Immature natural killer cell (primary cell): ENCODE data around the gene PHF1. TPM values are rescaled to one million over a fixed set of nuclear protein-coding genes. Genes with fewer than 3 reads are reported as not detected.
"Not testable (repeated sequence)": the region's sequence is repeated elsewhere in the genome, so short reads cannot be mapped to it uniquely, and the experiment has no call there.

ENCODE experiments used
- DNase-seq, 3 donors: peaks; one replicate each; pipeline ENCODE4 v3.0.0; 2022; ENCODE audit warnings: mixed read lengths in 1 of 3
- H3K27ac Mint-ChIP-seq, 6 donors: one replicate each; pipeline ENCODE4 v1.8.0; 2020; ENCODE audit warnings: mixed read lengths in 6 of 6, mild to moderate bottlenecking in 5 of 6, inconsistent platforms in 4 of 6, moderate library complexity in 3 of 6
- H3K27me3 Mint-ChIP-seq, 3 donors: one replicate each; pipeline ENCODE4 v1.8.0; 2020 to 2021; ENCODE audit warnings: low read depth in 3 of 3, mild to moderate bottlenecking in 3 of 3, mixed read lengths in 3 of 3, moderate library complexity in 3 of 3, inconsistent platforms in 1 of 3
- H3K36me3 Mint-ChIP-seq, 3 donors: one replicate each; pipeline ENCODE4 v1.8.0; 2020; ENCODE audit warnings: mixed read lengths in 3 of 3, inconsistent platforms in 2 of 3, mild to moderate bottlenecking in 2 of 3
- H3K4me1 Mint-ChIP-seq, 2 donors: one replicate each; pipeline ENCODE4 v1.8.0; 2020; ENCODE audit warnings: inconsistent platforms in 2 of 2, mild to moderate bottlenecking in 2 of 2, mixed read lengths in 2 of 2, moderate library complexity in 1 of 2
- H3K4me3 Mint-ChIP-seq, 5 donors: one replicate each; pipeline ENCODE4 v1.8.0; 2020; ENCODE audit warnings: mild to moderate bottlenecking in 5 of 5, mixed read lengths in 5 of 5, inconsistent platforms in 3 of 5, moderate library complexity in 3 of 5
- H3K9me3 Mint-ChIP-seq, 6 donors: one replicate each; pipeline ENCODE4 v1.8.0; 2020; ENCODE audit warnings: mild to moderate bottlenecking in 6 of 6, mixed read lengths in 6 of 6, inconsistent platforms in 4 of 6, moderate library complexity in 3 of 6
- polyA plus RNA-seq, 3 donors: library from polyadenylated mRNA; unstranded; fragments of 300-500 nt; fragmentation: Illumina TruSeq; gene quantifications; one replicate each; pipeline ENCODE4 v1.2.3, GENCODE V29; 2021

PHF1 gene
- polyA plus RNA-seq: 10 to 100 TPM; 22.7 to 36.5 (median 29.8) TPM

DNA sequence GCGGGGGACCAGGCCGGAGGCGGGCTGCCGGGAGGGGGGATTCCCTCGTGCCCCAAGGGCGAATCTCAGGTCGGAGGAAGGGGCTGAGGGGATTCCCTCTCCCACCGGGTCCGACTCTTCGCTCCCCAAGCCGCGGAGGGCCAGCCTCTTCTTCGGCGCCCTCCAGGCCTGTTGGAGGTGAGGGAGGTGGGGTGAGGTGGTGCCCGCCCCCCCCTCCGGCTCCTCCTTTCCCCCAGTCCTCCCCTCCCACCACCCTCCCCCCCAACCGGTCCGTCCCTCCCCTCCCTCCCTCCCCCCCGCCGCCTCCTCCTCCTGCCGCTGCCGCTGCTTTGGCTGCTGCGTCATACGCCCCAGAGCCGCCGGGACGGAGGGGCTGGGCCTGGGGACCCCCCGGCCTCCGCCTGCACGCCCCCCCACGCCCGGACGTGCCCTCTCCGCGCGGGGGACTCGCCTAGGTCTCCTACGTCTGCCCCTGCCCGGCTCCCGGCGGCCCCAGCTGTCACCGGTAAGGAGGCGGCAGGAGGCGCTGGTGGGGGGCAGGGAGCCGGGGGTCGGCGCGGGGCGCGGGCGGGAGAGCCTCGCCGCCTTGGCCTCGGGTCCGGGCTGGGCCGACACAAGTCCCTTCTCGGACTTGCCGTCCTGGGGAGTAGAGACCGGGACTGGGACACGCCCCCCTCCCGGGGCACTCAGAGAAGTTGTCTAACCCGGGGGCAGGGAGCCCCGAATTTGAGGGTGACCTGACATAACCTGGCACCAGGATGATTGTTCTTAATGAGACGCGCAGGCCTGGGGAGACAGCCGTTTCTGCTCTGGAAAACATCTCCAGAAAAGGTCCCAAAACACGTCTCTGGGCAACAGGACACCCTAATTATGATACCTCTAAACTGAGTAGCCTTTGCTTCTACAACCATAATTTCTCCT is at the start of gene PHF1:
TSS of gene PHF1 (plus strand) at position 304 of the 921 bp plus-strand sequence. CDS start 1,250 bp downstream, outside the sequence.
- H3K36me3 Mint-ChIP-seq: peaks cover 0 to 27% (median 3%) of the 10 kb centered on the region in 3 donors
- peak within 1 kb of the TSS; percentile 85 to 95 (median 91) for H3K4me3 Mint-ChIP-seq
- H3K27ac Mint-ChIP-seq: peak within 1 kb of the TSS; percentile 97 to 99 (median 98)
- H3K4me1 Mint-ChIP-seq: peaks cover 43 to 53% of the 10 kb centered on the region in 2 donors
- peak in 2 of 3 donors; percentile 92 to 94 for DNase-seq
- peaks cover 7 to 22% (median 12%) of the 10 kb centered on the region in 3 donors for H3K27me3 Mint-ChIP-seq
- H3K9me3 Mint-ChIP-seq: no peaks in the 10 kb centered on the region

DNA sequence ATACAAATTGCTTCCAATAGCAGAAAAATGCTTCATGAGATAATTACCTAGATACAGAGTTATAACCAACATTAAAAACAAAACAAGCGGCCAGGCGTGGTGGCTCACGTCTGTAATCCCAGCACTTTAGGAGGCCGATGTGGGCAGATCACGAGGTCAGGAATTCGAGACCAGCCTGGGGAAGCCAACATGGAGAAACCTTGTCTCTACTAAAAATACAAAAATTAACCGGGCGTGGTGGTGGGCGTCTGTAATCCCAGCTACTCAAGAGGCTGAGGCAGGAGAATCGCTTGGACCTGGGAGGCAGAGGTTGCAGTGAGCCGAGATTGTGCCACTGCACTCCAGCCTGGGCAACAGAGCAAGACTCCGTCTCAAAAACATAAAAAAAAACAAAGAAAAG is 47.3 kb upstream of the PHF1 start:
- not testable (repeated sequence) for H3K4me3 Mint-ChIP-seq, DNase-seq, H3K4me1 Mint-ChIP-seq, H3K27ac Mint-ChIP-seq, H3K9me3 Mint-ChIP-seq, H3K36me3 Mint-ChIP-seq, H3K27me3 Mint-ChIP-seq

DNA sequence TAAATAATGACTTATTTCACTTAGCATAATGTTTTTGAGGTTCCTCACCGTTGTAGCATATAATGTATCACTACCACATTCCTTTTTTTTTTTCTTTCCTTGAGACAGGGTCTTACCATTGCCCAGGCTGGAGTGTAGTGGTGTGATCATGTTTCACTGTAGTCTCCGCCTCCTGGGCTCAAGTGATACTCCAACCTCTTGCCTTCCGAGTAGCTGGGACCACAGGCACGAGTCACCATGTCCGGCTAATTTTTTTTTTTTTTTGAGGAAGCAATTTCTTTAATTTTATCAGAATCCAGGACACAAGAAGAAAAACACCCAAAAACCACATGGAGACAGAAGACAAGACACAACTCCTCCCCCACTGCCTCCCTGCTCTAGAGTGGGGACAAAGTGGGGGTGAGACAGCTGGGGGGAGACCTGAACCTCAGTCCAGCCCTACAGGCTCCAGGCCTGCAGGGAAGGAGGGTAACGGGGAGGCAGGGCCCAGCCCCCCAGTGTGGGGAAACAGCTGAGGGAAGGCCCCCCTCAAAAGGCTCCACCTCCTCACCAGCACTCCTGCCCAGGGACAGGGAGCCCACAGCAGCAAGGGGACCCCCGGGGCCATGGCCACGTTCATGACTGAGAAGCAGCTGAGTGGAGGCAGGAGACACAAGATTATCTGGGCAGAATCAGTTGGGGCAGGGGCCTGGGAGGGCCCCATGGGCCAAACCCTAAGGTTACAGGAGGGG is 46.2 kb upstream of the PHF1 start:
- not testable (repeated sequence) for H3K27ac Mint-ChIP-seq, DNase-seq, H3K9me3 Mint-ChIP-seq, H3K4me3 Mint-ChIP-seq, H3K4me1 Mint-ChIP-seq, H3K27me3 Mint-ChIP-seq, H3K36me3 Mint-ChIP-seq

DNA sequence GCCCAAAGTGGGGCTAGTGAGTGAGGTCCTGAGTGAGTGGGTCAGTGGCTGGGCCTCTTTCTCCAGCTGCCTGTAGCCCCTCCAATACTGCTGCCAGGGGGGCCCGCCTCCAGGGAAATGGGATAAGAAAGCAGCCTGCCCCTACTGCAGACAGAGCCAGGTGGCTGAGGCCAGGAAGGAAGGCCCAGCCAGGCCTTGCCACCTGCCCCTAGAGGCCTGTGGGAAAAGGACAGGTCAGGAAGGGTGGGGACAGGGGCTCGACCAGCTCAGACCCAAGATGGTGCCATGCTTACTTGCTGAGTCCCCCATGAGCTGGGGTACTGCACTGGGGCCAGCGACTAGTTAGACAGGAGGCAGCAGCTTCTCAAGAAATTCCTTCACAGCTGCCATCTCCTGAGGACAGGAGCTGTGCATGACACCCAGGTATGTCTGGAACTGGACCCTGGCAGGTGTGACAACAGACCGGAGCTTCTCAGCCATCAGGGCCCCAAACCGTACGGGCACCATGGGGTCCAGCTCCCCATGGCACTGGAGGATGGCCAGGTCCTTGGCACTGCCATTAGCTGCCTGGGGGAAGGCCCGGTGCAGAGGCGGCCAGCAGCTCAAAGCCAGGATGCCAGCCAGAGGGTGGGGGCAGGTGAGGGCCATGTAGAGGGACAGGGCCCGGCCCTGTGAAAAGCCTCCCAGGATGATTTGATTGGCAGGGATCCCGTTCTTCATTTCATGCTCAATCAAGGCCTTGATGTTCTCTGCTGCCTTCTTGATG is 45.4 kb upstream of the PHF1 start:
- not testable (repeated sequence) for H3K27me3 Mint-ChIP-seq, H3K4me3 Mint-ChIP-seq, H3K9me3 Mint-ChIP-seq, DNase-seq, H3K4me1 Mint-ChIP-seq, H3K36me3 Mint-ChIP-seq, H3K27ac Mint-ChIP-seq

DNA sequence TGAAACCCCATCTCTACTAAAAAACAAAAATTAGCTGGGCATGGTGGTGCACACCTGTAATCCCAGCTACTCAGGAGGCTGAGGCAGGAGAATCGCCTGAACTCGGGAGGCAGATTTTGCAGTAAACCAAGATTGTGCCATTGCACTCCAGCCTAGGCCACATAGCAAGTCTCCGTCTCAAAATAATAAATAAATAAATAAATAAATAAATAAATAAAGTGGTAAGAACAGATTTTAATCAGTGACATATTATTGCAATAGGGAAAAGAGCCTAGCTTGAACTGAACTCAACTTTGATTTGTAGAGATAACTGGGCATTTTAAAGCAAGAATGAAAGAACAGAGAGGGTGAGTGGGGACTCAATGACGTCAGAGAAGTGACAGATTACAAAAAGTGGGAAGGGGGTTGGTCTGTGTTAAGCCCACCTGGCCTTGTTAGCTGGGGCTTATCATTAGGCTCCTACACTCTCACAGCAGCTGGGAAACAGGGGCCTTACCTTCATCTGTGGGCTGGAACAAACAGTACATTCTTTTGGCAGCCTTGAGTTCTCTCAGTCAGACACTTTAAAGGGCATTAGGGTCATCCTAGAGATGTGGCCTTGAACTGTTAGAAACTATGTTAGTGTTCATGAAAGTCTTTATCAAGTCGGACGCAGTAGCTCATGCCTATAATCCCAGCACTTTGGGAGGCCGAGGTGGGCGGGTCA is 43.7 kb upstream of the PHF1 start:
- no peak overlapping the region for H3K27ac Mint-ChIP-seq
- peaks cover 0 to 3% (median 2%) of the 10 kb centered on the region in 3 donors for H3K27me3 Mint-ChIP-seq
- no peaks in the 10 kb centered on the region for H3K4me1 Mint-ChIP-seq
- H3K36me3 Mint-ChIP-seq: no peaks in the 10 kb centered on the region
- H3K9me3 Mint-ChIP-seq: no peaks in the 10 kb centered on the region
- no peak for DNase-seq
- H3K4me3 Mint-ChIP-seq: peak overlapping the region in 1 of 5 donors; percentile 25

DNA sequence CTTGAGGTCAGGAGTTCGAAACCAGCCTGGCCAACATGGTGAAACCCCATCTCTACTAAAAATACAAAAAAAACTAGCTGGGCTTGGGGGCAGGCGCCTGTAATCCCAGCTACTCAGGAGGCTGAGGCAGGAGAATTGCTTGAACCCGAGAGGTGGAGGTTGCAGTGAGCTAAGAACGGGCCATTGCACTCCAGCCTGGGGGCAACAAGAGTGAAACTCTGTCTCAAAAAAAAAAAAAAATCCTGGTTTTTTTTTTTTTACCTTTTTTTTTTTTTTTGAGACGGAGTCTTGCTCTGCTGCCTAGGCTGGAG is 43.1 kb upstream of the PHF1 start:
- H3K27me3 Mint-ChIP-seq, H3K36me3 Mint-ChIP-seq, H3K27ac Mint-ChIP-seq, H3K4me3 Mint-ChIP-seq, H3K4me1 Mint-ChIP-seq, DNase-seq, H3K9me3 Mint-ChIP-seq: not testable (repeated sequence)

DNA sequence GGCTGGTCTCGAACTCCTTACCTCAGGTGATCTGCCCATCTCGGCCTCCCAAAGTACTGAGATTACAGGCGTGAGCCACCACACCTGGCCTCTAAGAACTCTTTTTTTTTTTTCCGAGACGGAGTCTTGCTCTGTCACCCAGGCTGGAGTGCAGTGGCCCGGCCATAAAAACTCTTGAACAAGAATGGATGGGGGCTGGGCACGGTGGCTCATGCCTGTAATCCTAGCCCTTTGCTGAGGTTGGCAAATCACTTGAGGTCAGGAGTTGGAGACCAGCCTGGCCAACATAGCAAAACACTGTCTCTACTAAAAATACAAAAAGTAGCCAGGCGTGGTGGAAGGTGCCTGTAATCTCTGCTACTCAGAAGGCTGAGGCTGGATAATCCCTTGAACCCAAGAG is 38.9 kb upstream of the PHF1 start:
- not testable (repeated sequence) for H3K4me3 Mint-ChIP-seq, DNase-seq, H3K36me3 Mint-ChIP-seq, H3K27ac Mint-ChIP-seq, H3K27me3 Mint-ChIP-seq, H3K9me3 Mint-ChIP-seq
- H3K4me1 Mint-ChIP-seq: peaks cover 18 to 28% of the 10 kb centered on the region in 2 donors

DNA sequence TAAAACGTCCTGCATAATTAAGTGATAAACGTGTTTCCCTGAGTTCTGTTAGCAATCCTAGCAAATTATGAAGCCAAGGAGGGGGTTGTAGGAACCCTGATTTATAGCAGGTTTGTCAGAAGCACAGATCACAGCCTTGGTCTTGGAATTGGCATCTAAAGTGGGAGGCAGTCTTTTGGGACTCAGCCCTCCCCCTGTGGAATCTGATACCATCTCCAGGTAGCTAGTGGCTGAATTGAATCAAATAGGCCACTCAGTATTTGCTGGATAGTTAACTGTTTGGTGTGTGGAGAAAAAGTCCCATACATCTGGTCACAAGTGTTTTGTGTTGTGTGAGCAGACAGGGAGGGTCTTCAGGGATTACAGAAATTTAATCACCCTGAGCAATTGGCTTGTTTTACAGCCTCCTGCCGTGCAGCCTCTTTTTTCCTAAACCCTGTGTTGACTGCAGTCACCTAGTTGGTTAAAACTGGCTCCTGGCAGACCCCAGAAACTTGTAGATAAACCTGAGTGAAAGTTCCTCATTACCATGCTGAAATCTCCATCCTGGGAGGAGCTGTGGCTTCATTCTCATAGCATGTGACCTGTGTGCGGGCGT is 38.2 kb upstream of the PHF1 start:
- DNase-seq: no peak
- Mint-ChIP-seq H3K36me3 (no peaks in the 10 kb centered on the region), H3K4me1 (peaks cover 18 to 28% of the 10 kb centered on the region in 2 donors), H3K9me3 (no peaks in the 10 kb centered on the region), H3K4me3 (peak overlapping the region in 1 of 5 donors; percentile 15), H3K27ac (peak overlapping the region in 4 of 6 donors; percentile 64 to 94 (median 65)), H3K27me3 (peaks cover 0 to 4% (median 1%) of the 10 kb centered on the region in 3 donors)

DNA sequence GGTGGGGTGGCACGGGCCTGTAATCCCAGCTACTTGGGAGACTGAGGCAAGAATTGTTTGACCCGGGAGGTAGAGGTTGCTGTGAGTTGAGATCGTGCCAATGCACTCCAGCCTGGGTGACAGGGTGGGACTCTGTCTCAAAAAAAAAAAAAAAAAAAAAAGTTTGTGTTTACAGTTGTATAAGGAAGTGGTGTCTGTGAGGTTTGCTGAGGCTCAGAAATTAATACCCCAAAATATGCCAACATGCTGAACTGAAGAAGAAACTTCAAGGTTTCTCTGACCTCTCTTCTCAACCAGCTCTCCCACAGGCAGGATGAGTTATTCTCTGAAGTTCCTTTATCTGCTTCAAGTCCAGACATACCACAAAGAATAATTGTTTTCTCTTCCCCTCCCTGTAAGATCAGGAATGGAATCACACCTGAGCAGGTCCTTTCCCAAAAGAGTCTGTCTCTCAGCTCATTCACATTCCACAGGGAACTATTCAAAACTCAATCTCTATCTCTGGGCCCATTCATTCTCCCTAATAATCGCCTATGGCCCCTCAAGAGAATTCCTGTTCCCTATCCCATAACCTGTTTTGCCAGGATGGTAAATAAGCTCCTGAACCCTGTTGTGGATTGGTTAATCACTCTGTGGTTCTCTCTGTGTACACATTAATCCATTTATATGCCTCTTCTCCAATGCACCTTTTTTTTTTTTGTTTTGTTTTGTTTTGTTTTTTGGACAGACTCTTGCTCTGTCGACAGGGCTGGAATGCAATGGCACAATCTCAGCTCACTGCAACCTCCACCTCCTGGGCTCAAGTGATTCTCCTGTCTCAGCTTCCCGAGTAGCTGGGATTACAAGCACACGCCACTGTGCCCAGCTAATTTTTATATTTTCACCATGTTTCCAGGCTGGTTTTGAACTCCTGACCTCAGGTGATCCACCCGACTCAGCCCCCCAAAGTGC is 36.6 kb upstream of the PHF1 start:
- H3K4me1 Mint-ChIP-seq: peaks cover 18 to 28% of the 10 kb centered on the region in 2 donors
- H3K36me3 Mint-ChIP-seq: no peaks in the 10 kb centered on the region
- peak; percentile 19 to 42 (median 21) for DNase-seq
- peak overlapping the region; percentile 82 to 97 (median 94) for H3K27ac Mint-ChIP-seq
- no peaks in the 10 kb centered on the region for H3K9me3 Mint-ChIP-seq
- H3K4me3 Mint-ChIP-seq: peak overlapping the region; percentile 36 to 74 (median 67)
- peaks cover 0 to 4% (median 1%) of the 10 kb centered on the region in 3 donors for H3K27me3 Mint-ChIP-seq

DNA sequence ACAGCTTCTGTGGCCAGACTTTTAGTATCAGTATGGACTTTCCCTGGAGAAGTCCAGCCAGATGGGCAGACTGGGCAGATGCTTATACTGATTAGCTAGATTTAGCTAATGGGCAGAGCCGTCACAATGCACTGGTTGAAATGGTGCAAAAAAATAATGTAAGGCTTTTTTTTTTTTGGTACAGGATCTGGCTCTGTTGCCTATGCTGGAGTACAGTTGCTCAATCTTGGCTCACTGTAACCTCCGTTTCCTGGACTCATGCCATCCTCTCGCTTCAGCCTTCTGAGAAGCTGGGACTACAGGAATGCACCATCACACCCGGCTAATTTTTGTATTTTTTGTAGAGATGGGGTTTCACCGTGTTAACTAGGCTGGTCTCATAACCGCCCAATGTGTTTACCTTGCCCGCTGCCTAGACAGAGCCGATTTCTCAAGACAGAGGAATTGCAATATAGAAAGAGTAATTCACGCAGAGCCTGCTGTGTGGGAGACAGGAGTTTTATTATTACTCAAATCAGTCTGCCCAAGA is 35.6 kb upstream of the PHF1 start:
- Mint-ChIP-seq H3K4me3 (no peak overlapping the region), H3K4me1 (peaks cover 18 to 28% of the 10 kb centered on the region in 2 donors), H3K27ac (peak overlapping the region; percentile 7 to 97 (median 88)), H3K9me3 (no peaks in the 10 kb centered on the region), H3K27me3 (peaks cover 0 to 4% (median 0%) of the 10 kb centered on the region in 3 donors), H3K36me3 (no peaks in the 10 kb centered on the region)
- DNase-seq: no peak

DNA sequence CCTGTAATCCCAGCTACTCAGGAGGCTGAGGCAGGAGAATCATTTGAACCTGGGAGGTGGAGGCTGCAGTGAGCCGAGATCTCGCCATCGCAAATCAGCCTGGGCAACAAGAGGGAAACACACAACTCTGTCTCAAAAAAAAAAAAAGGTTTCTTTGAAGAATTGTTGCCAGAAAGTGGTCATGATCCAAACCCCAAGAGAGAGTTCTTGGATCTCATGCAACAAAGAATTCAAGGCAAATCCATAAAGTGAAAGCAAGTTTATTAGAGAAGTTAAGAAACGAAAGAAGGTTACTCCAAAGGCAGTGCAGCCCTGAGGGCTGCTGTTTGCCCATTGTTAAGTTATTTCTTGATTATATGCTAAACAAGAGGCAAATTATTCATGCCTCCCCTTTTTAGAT is 33.6 kb upstream of the PHF1 start:
- H3K36me3 Mint-ChIP-seq: no peaks in the 10 kb centered on the region
- no peaks in the 10 kb centered on the region for H3K9me3 Mint-ChIP-seq
- DNase-seq: no peak
- H3K27ac Mint-ChIP-seq: no peak overlapping the region
- peaks cover 18 to 28% of the 10 kb centered on the region in 2 donors for H3K4me1 Mint-ChIP-seq
- H3K4me3 Mint-ChIP-seq: no peak overlapping the region
- H3K27me3 Mint-ChIP-seq: peaks cover 0 to 7% (median 2%) of the 10 kb centered on the region in 3 donors

DNA sequence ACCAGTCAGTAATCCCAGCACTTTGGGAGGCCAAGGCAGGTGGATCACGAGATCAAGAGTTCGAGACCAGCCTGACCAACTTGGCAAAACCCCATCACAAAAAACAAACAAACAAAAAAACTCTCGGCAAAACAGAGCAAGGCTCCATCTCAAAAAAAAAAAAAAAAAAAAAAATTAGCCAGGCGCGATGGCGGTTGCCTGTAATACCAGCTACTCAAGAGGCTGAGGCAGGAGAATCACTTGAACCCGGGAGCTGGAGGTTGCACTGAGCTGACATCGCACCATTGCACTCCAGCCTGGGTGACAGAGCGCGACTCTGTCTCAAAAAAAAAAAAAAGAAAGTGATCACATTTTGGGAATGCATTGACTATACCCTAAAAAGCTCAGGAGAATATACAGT is 31.6 kb upstream of the PHF1 start:
- not testable (repeated sequence) for H3K9me3 Mint-ChIP-seq, H3K27me3 Mint-ChIP-seq

More for the DNA sequence above, 31.6 kb upstream of the PHF1 start:
- peaks cover 11 to 13% of the 10 kb centered on the region in 2 donors for H3K4me1 Mint-ChIP-seq
- DNase-seq, H3K4me3 Mint-ChIP-seq, H3K27ac Mint-ChIP-seq, H3K36me3 Mint-ChIP-seq: not testable (repeated sequence)
